ENCODE measurements around the gene CRCP.

- no peak for TF ChIP-seq CTCF (conservative IDR thresholded peaks at IDR 0.05; ENCODE audit: low read depth, low read length)
- no peak for TF ChIP-seq EZH2 (IDR thresholded peaks at IDR 0.05; ENCODE audit: borderline replicate concordance, low read depth, low read length, poor library complexity, severe bottlenecking)
Observed at GRCh38 chr7:66125052-66125694, 10.5 kb downstream of the CRCP start.

Measured in A673 (cell line).